Hepatocyte (in vitro differentiated cells): Measurements from ENCODE around the gene ODC1.
"Not testable (repeated sequence)": the region's sequence is repeated elsewhere in the genome, so short reads cannot be mapped to it uniquely, and the experiment has no call there.

Experiments used
- CTCF ChIP-seq: fragments of 200-600 bp; sonication (generic); IDR thresholded peaks from 2 replicates; pipeline ENCODE4 v1.5.1; 2016; ENCODE audit warnings: antibody characterized with exemption, mild to moderate bottlenecking; ENCODE audit not compliant: poor library complexity
- EZH2 ChIP-seq: fragments of 200-600 bp; sonication (generic); IDR thresholded peaks from 2 replicates; pipeline ENCODE4 v1.6.1; 2016; ENCODE audit warnings: antibody characterized with exemption, mild to moderate bottlenecking, borderline replicate concordance

GRCh38 chr2:10487741-10488104, 39.6 kb upstream of the ODC1 start:
- TF ChIP-seq CTCF, EZH2: not testable (repeated sequence)
